ENCODE measurements around the gene RPL6. TPM values are rescaled to one million over a fixed set of nuclear protein-coding genes. Genes with fewer than 3 reads are reported as not detected.

RPL6 gene
- polyA plus RNA-seq, 1 of the 3 experiments (the other 2 are of a cell fraction) = 2,073 TPM

DNA sequence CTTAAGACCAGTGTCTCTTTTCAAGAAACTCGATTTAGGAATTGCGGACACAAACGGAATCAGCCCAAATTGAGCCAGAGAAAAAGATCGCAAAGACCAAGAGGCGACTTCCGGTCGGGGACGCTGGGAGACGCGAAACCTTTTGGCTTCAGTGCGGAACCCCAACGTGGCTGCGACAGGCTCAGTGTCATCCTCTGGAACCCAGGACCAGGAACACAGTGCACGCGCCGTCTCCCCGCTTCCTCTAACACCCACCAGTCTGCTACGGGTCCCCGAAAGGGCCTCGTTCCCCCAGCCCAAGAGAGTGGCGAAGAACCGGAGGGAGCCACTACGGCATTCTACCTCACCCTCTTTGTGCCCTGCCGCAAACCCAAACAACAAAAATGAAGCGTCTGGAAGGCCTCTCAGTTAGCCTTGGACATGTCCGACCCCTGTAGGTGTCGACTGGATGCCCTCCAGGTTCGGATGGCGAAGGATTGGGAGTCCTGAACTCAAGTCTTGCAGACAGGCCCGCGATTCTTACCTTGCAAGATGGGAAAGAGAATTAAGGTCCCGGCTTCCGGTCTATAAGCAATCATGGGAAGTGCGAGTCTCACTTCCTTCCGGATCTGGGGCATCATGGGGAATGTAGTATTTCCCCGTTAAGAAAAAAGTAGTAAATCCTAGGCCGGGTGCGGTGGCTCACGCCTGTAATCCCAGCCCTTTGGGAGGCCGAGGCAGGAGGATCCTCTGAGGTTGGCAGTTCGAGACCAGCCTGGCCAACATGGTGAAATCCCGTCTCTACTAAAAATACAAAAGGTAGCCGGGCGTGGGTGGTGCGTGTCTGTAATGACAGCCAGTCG lies at the start of gene RPL6 (continued):
- TF ChIP-seq IRF3 (IDR thresholded peaks at IDR 0.05; ENCODE audit: low read depth, low read length) (no peak), POLR2AphosphoS5 (IDR thresholded peaks at IDR 0.05; ENCODE audit: low read depth, low read length) (peak; percentile 99), RCOR1 (IDR thresholded peaks at IDR 0.05; ENCODE audit: low read length) (peak; percentile 59; the same call in 1 of the 2 replicates), GABPA (IDR thresholded peaks at IDR 0.05; ENCODE audit: low read depth) (peak; percentile 96), JUND (IDR thresholded peaks at IDR 0.05) (no peak), SMC3 (IDR thresholded peaks at IDR 0.05; ENCODE audit: low read depth, low read length) (no peak), REST (IDR thresholded peaks at IDR 0.05; ENCODE audit: low read depth, low read length) (peak; percentile 83), SIN3A (IDR thresholded peaks at IDR 0.05; ENCODE audit: borderline replicate concordance, low read depth, low read length) (no peak), MEF2A (IDR thresholded peaks at IDR 0.05; ENCODE audit: borderline replicate concordance, low read depth) (no peak)

DNA sequence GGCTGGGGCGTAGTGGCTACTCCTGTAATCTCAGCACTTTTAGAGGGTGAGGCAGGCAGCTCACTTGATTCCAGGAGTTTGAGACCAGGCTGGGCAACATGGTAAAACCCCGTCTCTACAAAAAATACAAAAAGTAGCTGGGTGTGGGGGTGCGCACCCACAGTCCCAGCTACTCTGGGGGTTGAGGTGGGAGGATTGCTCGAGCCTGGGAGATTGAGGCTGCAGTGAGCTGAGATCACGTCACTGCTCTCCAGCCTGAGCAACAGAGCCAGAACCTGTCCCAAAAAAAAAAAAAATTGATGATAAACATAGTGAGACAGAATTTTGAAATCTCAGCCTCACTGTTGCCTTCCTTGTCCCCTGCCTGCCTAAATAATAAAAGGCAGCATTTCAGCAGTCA lies 49.3 kb upstream of the RPL6 start:
- ChIA-PET CTCF (interaction anchor here (0.5 to 1.6 kb wide), 4 partner anchors 14 to 640 kb away, joined by 3 read pairs; no protein-coding TSS in a partner anchor), POLR2A (no interaction called here)
- no peaks in the 10 kb centered on the region for H3K9me3 ChIP-seq
- H3K27ac ChIP-seq (ENCODE audit: low read depth in 2 of 2, low read length in 1 of 2) = no peak overlapping the region
- H3K79me2 ChIP-seq (ENCODE audit: insufficient read depth) = peaks cover 13% of the 10 kb centered on the region; the same call in 1 of the 2 replicates
- H3F3A ChIP-seq (replicated peaks; ENCODE audit: insufficient read depth) = no peaks in the 10 kb centered on the region
- peaks cover 19 to 52% of the 10 kb centered on the region in 2 experiments for H3K36me3 ChIP-seq (replicated peaks in 1 of 2; ENCODE audit: control insufficient read depth in 1 of 2, insufficient read depth in 2 of 2, low read length in 1 of 2)
- no peak overlapping the region for H3K4me3 ChIP-seq (ENCODE audit: low read depth in 2 of 2, low read length in 1 of 2)
- 98% methylated on average over 5 of the region's 5 CpGs for WGBS (ENCODE audit: low lambda C conversion rate)
- no peaks in the 10 kb centered on the region for H4K20me1 ChIP-seq (ENCODE audit: insufficient read depth)
- H3K27me3 ChIP-seq (ENCODE audit: insufficient read depth) = no peaks in the 10 kb centered on the region
- no peak for DNase-seq
- H3K9ac ChIP-seq = no peak overlapping the region
- H2AFZ ChIP-seq (ENCODE audit: low read depth) = no peak overlapping the region
- H3K4me1 ChIP-seq (ENCODE audit: control insufficient read depth in 1 of 2, insufficient read depth in 2 of 2, low read depth in 1 of 2, low read length in 1 of 2) = no peaks in the 10 kb centered on the region
- no peaks in the 10 kb centered on the region for H3K9me2 ChIP-seq
- no peak overlapping the region for H3K4me2 ChIP-seq
- TF ChIP-seq FOXM1 (IDR thresholded peaks at IDR 0.05; ENCODE audit: low read depth) (no peak), JUND (IDR thresholded peaks at IDR 0.05) (no peak), RXRA (IDR thresholded peaks at IDR 0.05; ENCODE audit: borderline replicate concordance, low read depth) (no peak), POLR2AphosphoS5 (IDR thresholded peaks at IDR 0.05; ENCODE audit: low read depth, low read length) (no peak), ELF1 (IDR thresholded peaks at IDR 0.05) (no peak), USF1 (IDR thresholded peaks at IDR 0.05; ENCODE audit: borderline replicate concordance, low read depth) (no peak)
